Mesenchymal stem cell (in vitro differentiated cells and primary cell): Measurements from ENCODE around the gene HK3.
A peak's percentile ranks its signal among the peaks of the same experiment; 100 is the strongest.

Source experiments
- DNase-seq: peaks from one replicate; pipeline ENCODE4 v3.0.0-alpha.2; 2013
- H2AFZ ChIP-seq: one replicate; pipeline ENCODE4 v1.6.1; 2013; ENCODE audit warnings: low read depth, mild to moderate bottlenecking, control low read depth, inconsistent platforms, low read length, moderate library complexity
- H2AK5ac ChIP-seq: 2 replicates; pipeline ENCODE4 v1.6.1; 2013; ENCODE audit warnings: low read length, moderate library complexity, mild to moderate bottlenecking, inconsistent platforms; ENCODE audit not compliant: severe bottlenecking
- H2BK120ac ChIP-seq: one replicate; pipeline ENCODE4 v1.6.1; 2013; ENCODE audit warnings: low read depth, mild to moderate bottlenecking, inconsistent platforms, low read length, moderate library complexity
- H2BK12ac ChIP-seq, 2 experiments: one replicate each; pipeline ENCODE4 v1.6.1; 2013; ENCODE audit warnings: inconsistent platforms in 2 of 2, low read length in 2 of 2, mild to moderate bottlenecking in 2 of 2, moderate library complexity in 2 of 2, control low read depth in 1 of 2
- H2BK15ac ChIP-seq: one replicate; pipeline ENCODE4 v1.6.1; 2013; ENCODE audit warnings: mild to moderate bottlenecking, low read depth, inconsistent platforms; ENCODE audit not compliant: poor library complexity, severe bottlenecking
- H2BK5ac ChIP-seq: 2 replicates; pipeline ENCODE4 v1.6.1; 2013; ENCODE audit warnings: low read depth, mild to moderate bottlenecking, low read length, control low read depth, inconsistent platforms; ENCODE audit not compliant: poor library complexity, severe bottlenecking
- H3K14ac ChIP-seq, 2 experiments: one replicate each; pipeline ENCODE4 v1.6.1; 2013; ENCODE audit warnings: inconsistent platforms in 2 of 2, low read length in 2 of 2, control low read depth in 1 of 2, mild to moderate bottlenecking in 1 of 2, moderate library complexity in 1 of 2
- H3K18ac ChIP-seq, 2 experiments: one replicate each; pipeline ENCODE4 v1.6.1; 2013; ENCODE audit warnings: inconsistent platforms in 2 of 2, low read length in 2 of 2, control low read depth in 1 of 2, low read depth in 1 of 2, mild to moderate bottlenecking in 1 of 2
- H3K23ac ChIP-seq, 2 experiments: one replicate each; pipeline ENCODE4 v1.6.1; 2013; ENCODE audit warnings: inconsistent platforms in 2 of 2, low read length in 2 of 2, mild to moderate bottlenecking in 2 of 2, moderate library complexity in 2 of 2, control low read depth in 1 of 2
- H3K27ac ChIP-seq: 2 replicates; pipeline ENCODE4 v1.5.1; 2013; ENCODE audit warnings: mild to moderate bottlenecking, moderate library complexity, low read length, control low read depth, inconsistent platforms; ENCODE audit not compliant: poor library complexity, severe bottlenecking
- H3K27me3 ChIP-seq, 2 experiments: 2 replicates each; pipeline versions ENCODE4 v1.6.1 to v1.7.0; 2013; ENCODE audit warnings: low read length in 2 of 2, mild to moderate bottlenecking in 2 of 2, moderate library complexity in 2 of 2, control low read depth in 1 of 2, inconsistent platforms in 1 of 2; ENCODE audit not compliant: control insufficient read depth in 1 of 2, insufficient read depth in 1 of 2
- H3K36me3 ChIP-seq, 2 experiments: 2 replicates each; pipeline versions ENCODE4 v1.6.1 to v1.7.0; 2013; ENCODE audit warnings: low read length in 2 of 2, control low read depth in 1 of 2, inconsistent platforms in 1 of 2, low read depth in 1 of 2, mild to moderate bottlenecking in 1 of 2; ENCODE audit not compliant: insufficient read depth in 2 of 2, control insufficient read depth in 1 of 2
- H3K4ac ChIP-seq, 2 experiments: one replicate each; pipeline ENCODE4 v1.6.1; 2013; ENCODE audit warnings: inconsistent platforms in 2 of 2, low read length in 2 of 2, mild to moderate bottlenecking in 2 of 2, moderate library complexity in 2 of 2, control low read depth in 1 of 2, low read depth in 1 of 2
- H3K4me1 ChIP-seq: 2 replicates; pipeline ENCODE4 v1.6.1; 2013; ENCODE audit warnings: low read depth, low read length, control low read depth; ENCODE audit not compliant: control insufficient read depth, insufficient read depth
- H3K4me2 ChIP-seq: 2 replicates; pipeline ENCODE4 v1.6.1; 2013; ENCODE audit warnings: low read length, mild to moderate bottlenecking, inconsistent platforms; ENCODE audit not compliant: poor library complexity, severe bottlenecking
- H3K4me3 ChIP-seq, 2 experiments: 2 replicates each; pipeline versions ENCODE4 v1.5.1 to v1.7.0; 2013; ENCODE audit warnings: low read length in 2 of 2, mild to moderate bottlenecking in 2 of 2, control low read depth in 1 of 2, low read depth in 1 of 2; ENCODE audit not compliant: insufficient read depth in 1 of 2
- H3K79me1 ChIP-seq: replicated peaks from 2 replicates; pipeline ENCODE4 v1.6.1; 2013; ENCODE audit warnings: mild to moderate bottlenecking, control low read depth, low read length, inconsistent platforms; ENCODE audit not compliant: poor library complexity, severe bottlenecking
- H3K9ac ChIP-seq: 2 replicates; pipeline ENCODE4 v1.7.0; 2013; ENCODE audit warnings: mild to moderate bottlenecking, low read length, moderate library complexity
- H3K9me3 ChIP-seq: 2 replicates; pipeline ENCODE4 v1.7.0; 2013; ENCODE audit warnings: mild to moderate bottlenecking, low read length; ENCODE audit not compliant: control insufficient read depth
- H4K8ac ChIP-seq: one replicate; pipeline ENCODE4 v1.6.1; 2013; ENCODE audit warnings: inconsistent platforms, mild to moderate bottlenecking, low read length, moderate library complexity
- H4K91ac ChIP-seq: one replicate; pipeline ENCODE4 v1.6.1; 2013; ENCODE audit warnings: mild to moderate bottlenecking, low read length, inconsistent platforms
- WGBS: methylation state at CpG from one replicate; pipeline ENCODE4 v1.1.7; 2013; ENCODE audit warnings: mixed read lengths; 5-methylcytosine and 5-hydroxymethylcytosine counted together

Gene HK3

GRCh38 chr5:176863765-176864098 is 35.4 kb downstream of the HK3 start:
- Histone ChIP-seq H3K9ac (no peak overlapping the region), H3K36me3 (peaks cover 0 to 37% of the 10 kb centered on the region in 2 experiments)
- 64% methylated on average over 5 of the region's 5 CpGs for WGBS

DNA sequence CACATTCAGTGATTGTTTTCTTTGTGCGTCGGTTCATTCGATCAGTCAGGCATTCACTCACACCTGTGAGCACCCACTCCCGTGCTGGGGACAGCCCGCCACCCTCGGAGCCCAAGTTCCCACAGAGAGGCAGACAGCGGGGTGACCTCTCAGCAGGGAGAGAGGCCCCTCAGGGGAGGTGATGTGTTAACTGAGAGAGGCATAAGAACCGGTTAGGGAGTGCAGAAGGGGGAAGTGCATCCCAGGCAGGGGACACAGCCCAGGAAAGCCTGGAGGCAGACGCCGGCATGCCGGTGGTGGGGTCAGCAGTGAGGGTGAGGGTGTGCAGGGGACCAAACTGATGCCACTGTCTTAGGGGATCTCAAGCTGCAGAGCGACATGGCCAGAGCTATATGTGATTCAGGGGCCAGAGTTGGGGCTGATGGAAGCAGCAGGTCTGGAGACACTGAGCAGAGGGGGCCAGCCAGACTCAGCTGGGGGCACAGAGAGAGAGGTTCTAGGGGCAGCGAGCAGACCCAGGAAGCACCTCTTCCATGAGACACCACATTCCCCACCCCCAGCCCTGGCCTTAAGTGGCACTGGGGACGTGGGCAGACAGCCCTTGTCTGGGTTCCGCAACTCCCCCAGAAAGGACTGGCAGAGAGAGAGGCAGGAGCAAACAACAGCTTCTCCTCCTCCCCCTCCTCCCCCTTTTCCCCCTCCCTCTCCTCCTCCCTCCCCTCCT is 35.9 kb downstream of the HK3 start:
- Histone ChIP-seq H2BK120ac (no peak overlapping the region), H3K4me1 (peaks cover 26% of the 10 kb centered on the region)

More at GRCh38 chr5:176863765-176864098, 35.4 kb downstream of the HK3 start:
- Histone ChIP-seq H3K4me1 (peaks cover 26% of the 10 kb centered on the region), H3K14ac (no peak overlapping the region), H3K4me2 (no peak overlapping the region), H2BK15ac (no peak overlapping the region), H2AK5ac (no peak overlapping the region), H3K4ac (no peak overlapping the region), H3K27me3 (peaks cover 23 to 79% of the 10 kb centered on the region in 2 experiments), H3K27ac (no peak overlapping the region), H2AFZ (no peak overlapping the region), H2BK5ac (no peak overlapping the region), H3K23ac (no peak overlapping the region), H3K4me3 (no peak overlapping the region), H3K18ac (no peak overlapping the region), H2BK120ac (no peak overlapping the region), H4K8ac (no peak overlapping the region), H2BK12ac (no peak overlapping the region), H3K79me1 (peaks cover 2% of the 10 kb centered on the region), H4K91ac (no peak overlapping the region), H3K9me3 (no peaks in the 10 kb centered on the region)
- DNase-seq, result no peak

GRCh38 chr5:176862330-176862995 is 36.7 kb downstream of the HK3 start:
- peaks cover 26% of the 10 kb centered on the region for H3K4me1 ChIP-seq
- H3K9ac ChIP-seq, result no peak overlapping the region
- H3K4ac ChIP-seq, result no peak overlapping the region
- no peak overlapping the region for H3K27ac ChIP-seq
- H3K27me3 ChIP-seq, result peaks cover 34 to 79% of the 10 kb centered on the region in 2 experiments
- no peaks in the 10 kb centered on the region for H3K9me3 ChIP-seq
- H2BK120ac ChIP-seq, result no peak overlapping the region
- no peak overlapping the region for H2AFZ ChIP-seq
- no peak overlapping the region for H3K23ac ChIP-seq
- H2BK12ac ChIP-seq, result no peak overlapping the region
- H3K4me2 ChIP-seq, result no peak overlapping the region
- no peak overlapping the region for H3K14ac ChIP-seq
- H3K79me1 ChIP-seq, result peaks cover 2% of the 10 kb centered on the region
- H3K18ac ChIP-seq, result no peak overlapping the region
- no peak overlapping the region for H3K4me3 ChIP-seq
- H4K91ac ChIP-seq, result no peak overlapping the region
- WGBS, result 82% methylated on average over 20 of the region's 28 CpGs
- H2BK5ac ChIP-seq, result no peak overlapping the region
- H3K36me3 ChIP-seq, result peaks cover 0 to 29% of the 10 kb centered on the region in 2 experiments
- H4K8ac ChIP-seq, result no peak overlapping the region
- no peak for DNase-seq
- no peak overlapping the region for H2AK5ac ChIP-seq
- H2BK15ac ChIP-seq, result no peak overlapping the region

More for the DNA sequence above, 35.9 kb downstream of the HK3 start:
- H2BK12ac ChIP-seq, result no peak overlapping the region
- no peaks in the 10 kb centered on the region for H3K9me3 ChIP-seq
- H3K4ac ChIP-seq, result no peak overlapping the region
- no peak overlapping the region for H3K9ac ChIP-seq
- no peak overlapping the region for H3K18ac ChIP-seq
- WGBS, result 49% methylated on average over 12 of the region's 15 CpGs
- no peak overlapping the region for H4K91ac ChIP-seq
- no peak overlapping the region for H3K27ac ChIP-seq
- H2AK5ac ChIP-seq, result no peak overlapping the region
- H3K23ac ChIP-seq, result no peak overlapping the region
- H2BK5ac ChIP-seq, result no peak overlapping the region
- DNase-seq, result no peak
- peaks cover 2% of the 10 kb centered on the region for H3K79me1 ChIP-seq
- peaks cover 0 to 31% of the 10 kb centered on the region in 2 experiments for H3K36me3 ChIP-seq
- H3K4me2 ChIP-seq, result no peak overlapping the region
- no peak overlapping the region for H4K8ac ChIP-seq
- H3K27me3 ChIP-seq, result peaks cover 28 to 77% of the 10 kb centered on the region in 2 experiments
- peak overlapping the region in 1 of 2 experiments; percentile 3 for H3K14ac ChIP-seq
- H3K4me3 ChIP-seq, result no peak overlapping the region
- no peak overlapping the region for H2AFZ ChIP-seq
- H2BK15ac ChIP-seq, result no peak overlapping the region

DNA sequence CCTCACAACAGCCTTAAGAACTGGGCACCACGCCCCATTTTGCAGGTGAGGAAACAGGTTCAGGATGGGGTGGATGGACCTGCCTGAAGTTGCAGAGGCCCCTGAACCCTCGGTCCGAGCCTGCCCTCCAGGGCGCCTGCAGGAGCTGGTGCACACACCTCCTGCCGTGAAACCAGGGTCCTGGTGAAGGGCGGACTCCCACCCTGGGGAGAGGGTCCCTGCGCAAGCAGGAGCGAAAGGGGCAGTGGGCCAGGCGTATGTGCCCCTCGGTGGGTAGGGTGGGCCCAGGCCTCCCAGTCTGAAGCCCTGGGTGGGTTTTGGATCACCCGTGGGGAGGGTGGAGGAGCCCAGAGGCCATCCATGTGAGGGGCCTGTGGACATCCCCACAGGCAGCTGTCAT is 37.9 kb downstream of the HK3 start:
- H2BK5ac ChIP-seq, result no peak overlapping the region
- H3K18ac ChIP-seq, result no peak overlapping the region
- no peak overlapping the region for H2BK120ac ChIP-seq
- H3K14ac ChIP-seq, result no peak overlapping the region
- peaks cover 31 to 77% of the 10 kb centered on the region in 2 experiments for H3K27me3 ChIP-seq
- H2BK15ac ChIP-seq, result no peak overlapping the region
- no peak overlapping the region for H2BK12ac ChIP-seq
- no peak overlapping the region for H4K8ac ChIP-seq
- no peak overlapping the region for H4K91ac ChIP-seq
- no peak overlapping the region for H3K9ac ChIP-seq
- no peak overlapping the region for H3K4me3 ChIP-seq
- no peak for DNase-seq
- no peak overlapping the region for H3K27ac ChIP-seq
- no peak overlapping the region for H2AK5ac ChIP-seq
- no peak overlapping the region for H3K23ac ChIP-seq
- peaks cover 3% of the 10 kb centered on the region for H3K79me1 ChIP-seq
- H2AFZ ChIP-seq, result no peak overlapping the region
- 87% methylated on average over 11 of the region's 11 CpGs for WGBS
- H3K4ac ChIP-seq, result no peak overlapping the region
- H3K4me1 ChIP-seq, result peaks cover 26% of the 10 kb centered on the region
- no peak overlapping the region for H3K4me2 ChIP-seq
- H3K9me3 ChIP-seq, result no peaks in the 10 kb centered on the region
- H3K36me3 ChIP-seq, result peaks cover 0 to 32% of the 10 kb centered on the region in 2 experiments
